ENCODE data around the gene CHN2. TPM values are rescaled to one million over a fixed set of nuclear protein-coding genes. Genes with fewer than 3 reads are reported as not detected.

CHN2 gene
- polyA plus RNA-seq, 1 donor from 2014 or later = 136 TPM

GRCh38 chr7:29367784-29368183 lies 173.2 kb downstream of the CHN2 start:
- TF ChIP-seq TAF1 (IDR thresholded peaks at IDR 0.05; ENCODE audit: low read depth) = no peak
- TF ChIP-seq MXI1 (conservative IDR thresholded peaks at IDR 0.05; ENCODE audit: poor library complexity, severe bottlenecking) = no peak
- Histone ChIP-seq H3K27ac (ENCODE audit: low read length) (no peak overlapping the region), H3K9ac (ENCODE audit: low read length) (no peak overlapping the region), H4K20me1 (ENCODE audit: insufficient read depth) (no peaks in the 10 kb centered on the region), H3F3A (ENCODE audit: insufficient read depth, low read length, poor library complexity, severe bottlenecking) (no peaks in the 10 kb centered on the region), H3K36me3 (ENCODE audit: insufficient read depth, low read length) (peaks cover 3% of the 10 kb centered on the region), H3K4me3 (ENCODE audit: low read length) (no peak overlapping the region), H3K27me3 (ENCODE audit: insufficient read depth, low read depth, low read length) (no peaks in the 10 kb centered on the region), H3K4me2 (ENCODE audit: low read length) (no peak overlapping the region), H3K9me3 (ENCODE audit: low read length) (no peaks in the 10 kb centered on the region), H2AFZ (ENCODE audit: low read depth, low read length) (no peak overlapping the region), H3K79me2 (replicated peaks; ENCODE audit: insufficient read depth, low read length) (no peaks in the 10 kb centered on the region), H3K9me2 (ENCODE audit: insufficient read depth, low read length) (no peaks in the 10 kb centered on the region)

GRCh38 chr7:29369909-29370488 lies 175.4 kb downstream of the CHN2 start:
- no peaks in the 10 kb centered on the region for H4K20me1 ChIP-seq (ENCODE audit: insufficient read depth)
- H3K4me3 ChIP-seq (ENCODE audit: low read length) = no peak overlapping the region
- no peak overlapping the region for H3K9ac ChIP-seq (ENCODE audit: low read length)
- TF ChIP-seq EP300 (conservative IDR thresholded peaks at IDR 0.05; ENCODE audit: poor library complexity, severe bottlenecking) (no peak), CTCF (IDR thresholded peaks at IDR 0.05; ENCODE audit: poor library complexity, severe bottlenecking) (no peak), EZH2 (IDR thresholded peaks at IDR 0.05; ENCODE audit: borderline replicate concordance, insufficient read depth, low read length, poor library complexity, severe bottlenecking) (no peak), TAF1 (IDR thresholded peaks at IDR 0.05; ENCODE audit: low read depth) (no peak), MXI1 (conservative IDR thresholded peaks at IDR 0.05; ENCODE audit: poor library complexity, severe bottlenecking) (no peak), RAD21 (conservative IDR thresholded peaks at IDR 0.05) (no peak), POLR2AphosphoS5 (IDR thresholded peaks at IDR 0.05) (no peak), SMC3 (conservative IDR thresholded peaks at IDR 0.05; ENCODE audit: poor library complexity) (no peak), REST (IDR thresholded peaks at IDR 0.05; ENCODE audit: borderline replicate concordance) (no peak)
- no peaks in the 10 kb centered on the region for H3K27me3 ChIP-seq (ENCODE audit: insufficient read depth, low read depth, low read length)
- no peak overlapping the region for H3K27ac ChIP-seq (ENCODE audit: low read length)
- H2AFZ ChIP-seq (ENCODE audit: low read depth, low read length) = no peak overlapping the region
- no peaks in the 10 kb centered on the region for H3F3A ChIP-seq (ENCODE audit: insufficient read depth, low read length, poor library complexity, severe bottlenecking)
- H3K9me2 ChIP-seq (ENCODE audit: insufficient read depth, low read length) = no peaks in the 10 kb centered on the region
- no peak overlapping the region for H3K4me2 ChIP-seq (ENCODE audit: low read length)
- no peaks in the 10 kb centered on the region for H3K9me3 ChIP-seq (ENCODE audit: low read length)
- H3K36me3 ChIP-seq (ENCODE audit: insufficient read depth, low read length) = peaks cover 3% of the 10 kb centered on the region
- H3K79me2 ChIP-seq (replicated peaks; ENCODE audit: insufficient read depth, low read length) = no peaks in the 10 kb centered on the region
